ENCODE measurements around the gene CTSZ.

- no peak for TF ChIP-seq ZNF70 (CRISPR knock-in tag; IDR thresholded peaks at IDR 0.05)
- TF ChIP-seq ZFP30 (CRISPR knock-in tag; IDR thresholded peaks at IDR 0.05), result no peak
- TF ChIP-seq TCF4 (CRISPR knock-in tag; IDR thresholded peaks at IDR 0.05; ENCODE audit: borderline replicate concordance), result no peak
- TF ChIP-seq PATZ1 (CRISPR knock-in tag; IDR thresholded peaks at IDR 0.05; ENCODE audit: borderline replicate concordance), result no peak
Measured at GRCh38 chr20:59001068-59001448, 6.0 kb downstream of the CTSZ start.

Measured in SK-N-SH treated with all-trans-retinoic acid at 6 μM for 48 hours (cell line).